ENCODE measurements around the gene OSR1. TPM values are rescaled to one million over a fixed set of nuclear protein-coding genes. Genes with fewer than 3 reads are reported as not detected.
A peak's percentile ranks its signal among the peaks of the same experiment; 100 is the strongest.

OSR1 gene
- total and polyA plus RNA-seq, 10 donors, result 0.04 to 1.4 (median 0.23) TPM; not detected in 5

DNA sequence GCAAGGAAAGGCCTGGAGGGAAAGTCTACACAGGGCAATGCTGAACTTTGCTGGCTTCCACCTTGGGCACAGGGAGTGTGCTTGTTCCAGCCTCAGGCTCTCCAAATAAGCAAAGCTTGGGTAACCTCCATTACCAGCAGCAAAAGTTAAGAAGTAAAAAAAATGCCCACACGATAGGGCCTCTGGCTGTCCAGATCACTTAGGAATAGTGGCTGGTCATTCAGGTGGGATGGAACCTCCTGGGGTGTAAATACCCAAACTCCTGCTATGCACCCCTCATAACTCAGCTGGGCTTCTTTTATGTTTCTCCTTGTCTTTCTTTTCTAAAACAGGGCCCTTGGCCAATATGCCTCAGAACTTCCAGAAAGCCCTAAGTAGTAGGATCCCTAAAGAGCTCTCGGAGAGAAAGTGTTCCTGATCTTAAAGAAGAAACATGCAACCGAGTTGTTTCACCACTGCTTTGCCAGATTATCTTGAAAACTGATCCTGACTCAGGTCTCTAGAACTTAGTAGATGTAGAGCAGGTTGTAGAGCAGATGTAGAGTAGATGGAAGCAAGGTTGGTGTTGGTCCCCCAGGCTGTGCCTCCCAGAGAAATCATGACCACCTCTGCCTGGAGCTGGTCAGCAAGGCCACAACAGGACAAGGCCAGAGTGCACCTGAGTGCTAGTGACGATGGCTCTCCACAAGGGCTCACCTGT, 2.0 kb upstream of the OSR1 start:
- intact Hi-C loops (cut with DNase I; ENCODE audit: low total_unique reads), result loop anchor here (5.0 to 10.0 kb wide), 2 partner anchors 608 to 846 kb away; no protein-coding TSS in a partner anchor
- TF ChIP-seq POLR2A (IDR thresholded peaks at IDR 0.05), result no peak
- TF ChIP-seq, protein P1, sequence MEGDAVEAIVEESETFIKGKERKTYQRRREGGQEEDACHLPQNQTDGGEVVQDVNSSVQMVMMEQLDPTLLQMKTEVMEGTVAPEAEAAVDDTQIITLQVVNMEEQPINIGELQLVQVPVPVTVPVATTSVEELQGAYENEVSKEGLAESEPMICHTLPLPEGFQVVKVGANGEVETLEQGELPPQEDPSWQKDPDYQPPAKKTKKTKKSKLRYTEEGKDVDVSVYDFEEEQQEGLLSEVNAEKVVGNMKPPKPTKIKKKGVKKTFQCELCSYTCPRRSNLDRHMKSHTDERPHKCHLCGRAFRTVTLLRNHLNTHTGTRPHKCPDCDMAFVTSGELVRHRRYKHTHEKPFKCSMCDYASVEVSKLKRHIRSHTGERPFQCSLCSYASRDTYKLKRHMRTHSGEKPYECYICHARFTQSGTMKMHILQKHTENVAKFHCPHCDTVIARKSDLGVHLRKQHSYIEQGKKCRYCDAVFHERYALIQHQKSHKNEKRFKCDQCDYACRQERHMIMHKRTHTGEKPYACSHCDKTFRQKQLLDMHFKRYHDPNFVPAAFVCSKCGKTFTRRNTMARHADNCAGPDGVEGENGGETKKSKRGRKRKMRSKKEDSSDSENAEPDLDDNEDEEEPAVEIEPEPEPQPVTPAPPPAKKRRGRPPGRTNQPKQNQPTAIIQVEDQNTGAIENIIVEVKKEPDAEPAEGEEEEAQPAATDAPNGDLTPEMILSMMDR (IDR thresholded peaks at IDR 0.05 in 8 of 11, conservative IDR thresholded peaks at IDR 0.05 in 3 of 11), result no peak
- no peak for TF ChIP-seq POLR2AphosphoS5 (IDR thresholded peaks at IDR 0.05)
- 66 to 76% (median 70%) methylated on average over 4 of the region's 4 CpGs for WGBS, 5 donors
- Histone ChIP-seq H3K36me3 (no peaks in the 10 kb centered on the region), H3K27ac (no peak overlapping the region), H3K4me1 (peaks cover 15 to 71% (median 57%) of the 10 kb centered on the region in 6 donors), H3K4me3 (peak overlapping the region in 1 of 8 donors; percentile 54), H3K9me3 (no peaks in the 10 kb centered on the region), H3K27me3 (replicated peaks in 1 of 7) (peaks cover 5 to 97% (median 74%) of the 10 kb centered on the region in 7 donors)
- DNase-seq, result no peak

DNA sequence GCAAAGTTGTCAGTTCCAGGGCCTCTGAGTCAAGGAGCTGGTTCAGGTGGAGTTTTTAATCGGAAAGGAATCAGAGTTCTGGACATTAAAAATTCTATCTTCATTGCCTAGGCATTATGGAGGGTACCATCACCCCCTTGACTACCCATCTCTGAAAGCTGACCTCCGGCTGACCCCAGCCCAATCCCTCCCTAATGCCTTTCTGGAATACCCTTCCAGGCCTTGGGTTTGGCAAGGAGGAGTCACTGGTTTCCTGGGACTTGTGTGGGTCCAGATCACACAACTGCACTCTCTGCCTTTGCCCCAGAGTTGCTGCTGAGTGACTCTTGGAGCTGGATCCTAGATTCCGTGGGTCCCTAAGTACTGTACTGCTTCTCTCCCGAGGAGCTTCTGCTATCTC, 1.0 kb upstream of the OSR1 start:
- Histone ChIP-seq H3K4me1 (peaks cover 15 to 71% (median 57%) of the 10 kb centered on the region in 6 donors), H3K4me3 (no peak overlapping the region), H3K9me3 (no peaks in the 10 kb centered on the region), H3K27me3 (replicated peaks in 1 of 7) (peaks cover 5 to 99% (median 84%) of the 10 kb centered on the region in 7 donors), H3K27ac (no peak overlapping the region), H3K36me3 (no peaks in the 10 kb centered on the region)
- TF ChIP-seq POLR2A (IDR thresholded peaks at IDR 0.05), result no peak
- TF ChIP-seq, protein P1 (IDR thresholded peaks at IDR 0.05 in 8 of 11, conservative IDR thresholded peaks at IDR 0.05 in 3 of 11), result no peak
- no peak for TF ChIP-seq POLR2AphosphoS5 (IDR thresholded peaks at IDR 0.05)
- WGBS, 5 donors, result 50 to 73% (median 68%) methylated on average over 4 of the region's 4 CpGs
- DNase-seq, result no peak
- intact Hi-C loops (cut with DNase I; ENCODE audit: low total_unique reads), result no loop called here

DNA sequence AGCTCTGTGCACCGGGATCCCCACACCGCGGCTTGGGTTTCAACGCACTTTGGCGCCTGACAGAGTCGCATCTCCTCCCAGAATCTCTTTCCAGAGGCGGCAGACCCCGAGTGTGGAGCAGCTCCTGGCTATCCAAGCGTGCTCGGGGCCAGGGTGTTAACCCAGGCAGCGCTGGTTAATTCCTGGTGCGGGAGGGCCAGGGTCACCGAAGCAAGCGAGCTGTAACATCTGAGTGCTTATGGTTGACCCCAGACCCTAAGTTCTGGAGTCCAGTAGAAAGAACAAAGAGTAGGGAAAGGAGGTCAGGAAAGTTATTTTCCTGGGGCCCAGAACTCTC, 566 bp upstream of the OSR1 start:
- 10 to 14% (median 12%) methylated on average over 7 to 14 of the region's 14 CpGs for WGBS, 5 donors
- Histone ChIP-seq H3K36me3 (no peaks in the 10 kb centered on the region), H3K27me3 (replicated peaks in 1 of 7) (peaks cover 5 to 99% (median 86%) of the 10 kb centered on the region in 7 donors), H3K9me3 (no peaks in the 10 kb centered on the region), H3K4me1 (peaks cover 15 to 70% (median 57%) of the 10 kb centered on the region in 6 donors), H3K27ac (no peak overlapping the region), H3K4me3 (peak overlapping the region in 5 of 8 donors; percentile 19 to 68 (median 42))
- intact Hi-C loops (cut with DNase I; ENCODE audit: low total_unique reads), result no loop called here
- TF ChIP-seq POLR2A (IDR thresholded peaks at IDR 0.05) (no peak), POLR2AphosphoS5 (IDR thresholded peaks at IDR 0.05) (no peak)
- TF ChIP-seq, protein P1 (IDR thresholded peaks at IDR 0.05 in 8 of 11, conservative IDR thresholded peaks at IDR 0.05 in 3 of 11), result no peak
- DNase-seq, result no peak

DNA sequence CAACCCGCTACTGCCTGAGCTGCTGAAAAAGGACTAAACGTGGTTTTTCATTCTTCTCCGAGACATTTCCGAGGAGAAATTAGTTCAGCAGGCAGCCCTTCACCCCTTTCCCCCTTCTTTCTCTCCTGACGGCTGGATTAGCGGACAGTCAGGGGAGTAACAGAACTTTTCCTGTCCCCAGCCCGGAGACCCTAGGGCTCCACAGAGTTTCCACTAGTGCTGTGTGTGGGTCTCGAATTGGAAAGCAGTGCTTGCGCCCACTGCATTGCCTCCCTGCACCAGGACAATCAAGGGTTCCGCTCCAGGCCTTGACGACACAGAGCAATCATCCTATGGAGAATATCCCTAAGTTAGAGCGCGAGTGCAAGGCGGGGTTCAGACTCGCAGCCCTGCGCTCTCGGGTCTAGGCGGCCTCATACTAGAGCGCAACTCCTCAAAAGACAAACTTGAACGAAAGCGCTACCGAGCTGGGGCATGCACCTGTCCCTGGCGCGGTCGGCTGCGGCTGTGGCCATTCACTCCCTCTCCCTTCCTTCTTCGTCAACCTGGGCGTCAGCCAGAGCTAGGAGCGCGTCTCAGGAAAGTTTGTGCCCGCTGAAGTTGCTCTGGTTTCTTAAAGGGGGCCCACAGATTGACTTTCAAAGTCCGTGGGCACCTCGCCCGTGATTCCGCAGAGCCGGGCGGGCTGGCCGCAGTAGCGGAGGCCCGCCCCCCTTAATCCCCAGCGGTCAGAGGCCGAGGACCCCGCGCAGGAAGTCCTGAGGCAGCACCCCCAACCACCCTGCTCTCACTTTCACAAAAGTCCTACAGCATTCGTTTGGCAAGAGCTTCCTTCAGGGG, 801 bp downstream of the OSR1 start:
- H3K27me3 ChIP-seq (replicated peaks in 1 of 7), result peaks cover 9 to 99% (median 91%) of the 10 kb centered on the region in 7 donors
- WGBS, 5 donors, result 6 to 7% (median 6%) methylated on average over 43 to 45 of the region's 45 CpGs
- H3K27ac ChIP-seq, result no peak overlapping the region
- intact Hi-C loops (cut with DNase I; ENCODE audit: low total_unique reads), result no loop called here
- H3K9me3 ChIP-seq, result peaks cover 0 to 4% (median 0%) of the 10 kb centered on the region in 8 donors
- peak overlapping the region; percentile 24 to 68 (median 36) for H3K4me3 ChIP-seq
- no peak for DNase-seq
- no peak for TF ChIP-seq POLR2A (IDR thresholded peaks at IDR 0.05)
- TF ChIP-seq, protein P1 (IDR thresholded peaks at IDR 0.05 in 8 of 11, conservative IDR thresholded peaks at IDR 0.05 in 3 of 11), result no peak
- no peak for TF ChIP-seq POLR2AphosphoS5 (IDR thresholded peaks at IDR 0.05)
- peaks cover 15 to 57% (median 48%) of the 10 kb centered on the region in 6 donors for H3K4me1 ChIP-seq
- H3K36me3 ChIP-seq, result no peaks in the 10 kb centered on the region

All from spleen (tissue), 11 donors.